Mammary epithelial cell (primary cell): ENCODE measurements around the gene WTIP.

Experiments used
- EZH2 ChIP-seq: IDR thresholded peaks from 2 replicates; pipeline ENCODE4 v1.6.1; 2012; ENCODE audit warnings: low read length, inconsistent platforms, borderline replicate concordance
- TF ChIP-seq, protein P1 (sequence below), 2 donors: IDR thresholded peaks in 1 of 2; conservative IDR thresholded peaks in 1 of 2; 2 replicates each; pipeline ENCODE4 v1.5.1; 2011 to 2012; ENCODE audit warnings: inconsistent platforms in 2 of 2, low read length in 2 of 2, mild to moderate bottlenecking in 2 of 2, control low read depth in 1 of 2, low read depth in 1 of 2; ENCODE audit not compliant: insufficient read depth in 1 of 2; ENCODE audit errors: extremely low read depth in 1 of 2

DNA sequence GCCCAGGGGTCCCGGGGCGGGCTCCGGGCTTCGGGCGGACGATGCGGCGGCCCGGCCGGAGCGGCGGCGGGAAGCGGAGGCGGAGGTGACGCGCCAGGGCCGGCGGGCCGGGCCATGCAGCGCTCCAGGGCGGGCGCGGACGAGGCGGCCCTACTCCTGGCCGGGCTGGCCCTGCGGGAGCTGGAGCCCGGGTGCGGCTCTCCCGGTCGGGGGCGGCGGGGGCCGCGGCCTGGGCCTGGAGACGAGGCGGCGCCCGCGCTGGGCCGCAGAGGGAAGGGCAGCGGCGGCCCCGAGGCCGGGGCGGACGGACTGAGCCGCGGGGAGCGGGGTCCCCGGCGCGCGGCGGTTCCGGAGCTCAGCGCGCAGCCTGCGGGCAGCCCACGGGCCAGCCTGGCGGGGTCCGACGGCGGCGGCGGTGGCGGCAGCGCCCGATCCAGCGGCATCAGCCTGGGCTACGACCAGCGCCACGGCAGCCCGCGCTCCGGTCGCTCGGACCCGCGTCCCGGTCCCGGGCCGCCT is 362 bp downstream of the WTIP start:
- TF ChIP-seq, protein P1, sequence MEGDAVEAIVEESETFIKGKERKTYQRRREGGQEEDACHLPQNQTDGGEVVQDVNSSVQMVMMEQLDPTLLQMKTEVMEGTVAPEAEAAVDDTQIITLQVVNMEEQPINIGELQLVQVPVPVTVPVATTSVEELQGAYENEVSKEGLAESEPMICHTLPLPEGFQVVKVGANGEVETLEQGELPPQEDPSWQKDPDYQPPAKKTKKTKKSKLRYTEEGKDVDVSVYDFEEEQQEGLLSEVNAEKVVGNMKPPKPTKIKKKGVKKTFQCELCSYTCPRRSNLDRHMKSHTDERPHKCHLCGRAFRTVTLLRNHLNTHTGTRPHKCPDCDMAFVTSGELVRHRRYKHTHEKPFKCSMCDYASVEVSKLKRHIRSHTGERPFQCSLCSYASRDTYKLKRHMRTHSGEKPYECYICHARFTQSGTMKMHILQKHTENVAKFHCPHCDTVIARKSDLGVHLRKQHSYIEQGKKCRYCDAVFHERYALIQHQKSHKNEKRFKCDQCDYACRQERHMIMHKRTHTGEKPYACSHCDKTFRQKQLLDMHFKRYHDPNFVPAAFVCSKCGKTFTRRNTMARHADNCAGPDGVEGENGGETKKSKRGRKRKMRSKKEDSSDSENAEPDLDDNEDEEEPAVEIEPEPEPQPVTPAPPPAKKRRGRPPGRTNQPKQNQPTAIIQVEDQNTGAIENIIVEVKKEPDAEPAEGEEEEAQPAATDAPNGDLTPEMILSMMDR (conservative IDR thresholded peaks at IDR 0.05 in 1 of 2, IDR thresholded peaks at IDR 0.05 in 1 of 2; ENCODE audit: extremely low read depth in 1 of 2, insufficient read depth in 1 of 2, low read depth in 1 of 2, low read length in 2 of 2) = no peak
- no peak for TF ChIP-seq EZH2
